BJ (cell line): ENCODE data around the gene MLX. TPM values are rescaled to one million over a fixed set of nuclear protein-coding genes. Genes with fewer than 3 reads are reported as not detected.

Experiments used
- CTCF ChIA-PET: fragments of 350-600 bp; formaldehyde crosslinking; extraction: SDS; loops from one replicate; lab custom pipeline; 2021; ENCODE audit warnings: antibody characterized with exemption, inconsistent platforms; lab: Yijun Ruan, JAX
- POLR2A ChIA-PET: fragments of 300-600 bp; sonication (Branson Sonifier 250); formaldehyde crosslinking; extraction: SDS; loops from one replicate; lab custom pipeline; 2021; ENCODE audit warnings: antibody characterized with exemption; lab: Charles Lee
- DNase-seq: peaks from one replicate; pipeline ENCODE4 v3.0.0-alpha.2; 2011; ENCODE audit warnings: low read depth
- H3K27me3 ChIP-seq: 2 replicates; pipeline ENCODE4 v1.6.0; 2011; ENCODE audit warnings: low read length; ENCODE audit not compliant: control insufficient read depth, insufficient read depth
- H3K36me3 ChIP-seq: 2 replicates; pipeline ENCODE4 v1.5.1; 2011; ENCODE audit warnings: low read length; ENCODE audit not compliant: control insufficient read depth, insufficient read depth
- H3K4me3 ChIP-seq: 2 replicates; pipeline ENCODE4 v1.5.1; 2011; ENCODE audit warnings: low read depth, mild to moderate bottlenecking, control low read depth, low read length
- CTCF ChIP-seq: IDR thresholded peaks from 2 replicates; pipeline ENCODE4 v1.5.1; 2011; ENCODE audit warnings: low read depth, mild to moderate bottlenecking, control low read depth, inconsistent platforms, low read length, moderate library complexity; ENCODE audit not compliant: insufficient read depth
- polyA minus RNA-seq: library from RNA; depleted of rRNA, polyadenylated mRNA; stranded (reverse); fragments of >200 nt; gene quantifications from 2 replicates; pipeline ENCODE4 v1.2.3, GENCODE V29; 2011; rRNA and poly(A)+ RNA removed
- polyA plus RNA-seq: library from polyadenylated mRNA; depleted of rRNA; stranded (reverse); fragments of >200 nt; gene quantifications from 2 replicates; pipeline ENCODE4 v1.2.3, GENCODE V29; 2011; rRNA removed

Gene MLX
- polyA plus RNA-seq (40.9 and 50.1 TPM in 2 replicates), polyA minus RNA-seq (27.2 and 39.3 TPM in 2 replicates)

- Histone ChIP-seq H3K36me3 (peaks cover 43% of the 10 kb centered on the region), H3K27me3 (no peaks in the 10 kb centered on the region), H3K4me3 (peak within 1 kb of the TSS; percentile 97)
- CTCF ChIA-PET: interaction anchor here (1.0 to 2.0 kb wide), 3 partner anchors 11 to 19 kb away, joined by 3 to 11 read pairs (median 4); partner anchors contain the start of gene PSMC3IP
- TF ChIP-seq CTCF: no peak
- peak; percentile 39 for DNase-seq
- POLR2A ChIA-PET: interaction anchor here (0.6 kb wide), 1 partner anchor 429 kb away, joined by 4 read pairs; no protein-coding TSS in a partner anchor
Measured at GRCh38 chr17:42566883-42567573, at the start of gene MLX. MLX (plus strand) TSS chr17:42567100; CDS start chr17:42567125, 25 bp downstream.

- ChIA-PET POLR2A (interaction anchor here (0.5 to 3.4 kb wide), 6 partner anchors 35 to 306 kb away, joined by 3 to 31 read pairs (median 4); partner anchors contain the start of genes BECN1, CAVIN1 and STAT3), CTCF (interaction anchor here (0.6 to 7.9 kb wide), 31 partner anchors 8 to 406 kb away, joined by 3 to 90 read pairs (median 5); partner anchors contain the start of genes CAVIN1 and STAT5A)
Measured at GRCh38 chr17:42517516-42517915, 49.4 kb upstream of the MLX start.

GRCh38 chr17:42518046-42518754 is 48.7 kb upstream of the MLX start:
- Histone ChIP-seq H3K36me3 (peaks cover 10% of the 10 kb centered on the region), H3K27me3 (no peaks in the 10 kb centered on the region), H3K4me3 (no peak overlapping the region)
- ChIA-PET POLR2A (interaction anchor here (0.6 to 3.4 kb wide), 7 partner anchors 9 to 306 kb away, joined by 3 to 31 read pairs (median 3); partner anchors contain the start of genes BECN1, CAVIN1, PLEKHH3 and STAT3), CTCF (interaction anchor here (0.6 to 7.9 kb wide), 37 partner anchors 9 to 407 kb away, joined by 3 to 90 read pairs (median 4); partner anchors contain the start of genes CAVIN1, PSMC3IP, STAT3 and STAT5A)
- TF ChIP-seq CTCF: no peak
- DNase-seq: peak; percentile 86

More at GRCh38 chr17:42517516-42517915, 49.4 kb upstream of the MLX start:
- Histone ChIP-seq H3K36me3 (peaks cover 8% of the 10 kb centered on the region), H3K27me3 (no peaks in the 10 kb centered on the region), H3K4me3 (no peak overlapping the region)
- peak; percentile 57 for DNase-seq
- peak; percentile 96 for TF ChIP-seq CTCF

- Histone ChIP-seq H3K36me3 (peaks cover 8% of the 10 kb centered on the region), H3K27me3 (no peaks in the 10 kb centered on the region), H3K4me3 (no peak overlapping the region)
- ChIA-PET CTCF (interaction anchor here (0.6 to 7.9 kb wide), 18 partner anchors 8 to 393 kb away, joined by 3 to 90 read pairs (median 4); partner anchors contain the start of genes CAVIN1, PSMC3IP, STAT3 and STAT5A), POLR2A (interaction anchor here (0.6 to 3.4 kb wide), 8 partner anchors 8 to 158 kb away, joined by 3 to 31 read pairs (median 4); partner anchors contain the start of genes CAVIN1 and PLEKHH3)
- DNase-seq: no peak
- TF ChIP-seq CTCF: no peak
Measured at GRCh38 chr17:42518755-42519545, 48.0 kb upstream of the MLX start.
